DND-41 (cell line): ENCODE results near the gene KIR3DL1.

Source experiments
- ATAC-seq: fragments of 200-7000 bp; cut with Tn5 transposase; 3 replicates; pipeline ENCODE4 v1.9.1; 2021; ENCODE audit warnings: low read depth; ENCODE audit not compliant: insufficient read depth
- DNase-seq: peaks from one replicate; pipeline ENCODE4 v3.0.0-alpha.2; 2020
- H2AFZ ChIP-seq: 2 replicates; pipeline ENCODE4 v1.6.0; 2012; ENCODE audit warnings: low read depth, low read length
- H3K27ac ChIP-seq: 2 replicates; pipeline ENCODE4 v1.5.1; 2012; ENCODE audit warnings: low read length, inconsistent platforms
- H3K27me3 ChIP-seq: fragments of 200-600 bp; sonication (generic); 2 replicates; pipeline ENCODE4 v1.6.0; 2012; ENCODE audit warnings: low read length, mild to moderate bottlenecking, inconsistent platforms; ENCODE audit not compliant: insufficient read depth, poor library complexity
- H3K36me3 ChIP-seq: 2 replicates; pipeline ENCODE4 v1.5.1; 2012; ENCODE audit warnings: low read length, inconsistent platforms; ENCODE audit not compliant: insufficient read depth
- H3K4me1 ChIP-seq: 2 replicates; pipeline ENCODE4 v1.5.1; 2012; ENCODE audit warnings: mild to moderate bottlenecking, low read length; ENCODE audit not compliant: insufficient read depth
- H3K4me2 ChIP-seq: 2 replicates; pipeline ENCODE4 v1.6.0; 2012; ENCODE audit warnings: mild to moderate bottlenecking, moderate library complexity, low read length, inconsistent platforms; ENCODE audit not compliant: insufficient read depth
- H3K4me3 ChIP-seq, 2 experiments: fragments of 200-600 bp in 1 of 2; shearing (Covaris generic) in 1 of 2; 2 replicates each; pipeline ENCODE4 v1.5.1; 2012 to 2016; ENCODE audit warnings: inconsistent platforms in 2 of 2, low read length in 2 of 2, mild to moderate bottlenecking in 2 of 2, low read depth in 1 of 2, moderate library complexity in 1 of 2
- H3K79me2 ChIP-seq: 2 replicates; pipeline ENCODE4 v1.6.0; 2012; ENCODE audit warnings: low read length, inconsistent platforms; ENCODE audit not compliant: insufficient read depth
- H3K9ac ChIP-seq: 2 replicates; pipeline ENCODE4 v1.6.0; 2012; ENCODE audit warnings: low read depth, mild to moderate bottlenecking, inconsistent platforms, low read length, moderate library complexity
- H3K9me3 ChIP-seq: 2 replicates; pipeline ENCODE4 v1.5.1; 2012; ENCODE audit warnings: low read length, moderate library complexity, mild to moderate bottlenecking, inconsistent platforms; ENCODE audit not compliant: insufficient read depth, severe bottlenecking
- H4K20me1 ChIP-seq: 2 replicates; pipeline ENCODE4 v1.6.0; 2012; ENCODE audit warnings: low read length; ENCODE audit not compliant: insufficient read depth
- EZH2 ChIP-seq: IDR thresholded peaks from 3 replicates; pipeline ENCODE4 v1.6.1; 2012; ENCODE audit warnings: borderline replicate concordance, low read depth, mild to moderate bottlenecking, moderate library complexity, low read length, inconsistent platforms; ENCODE audit not compliant: severe bottlenecking
- TF ChIP-seq, protein P1 (sequence below): IDR thresholded peaks from 2 replicates; pipeline ENCODE4 v1.5.1; 2012; ENCODE audit warnings: borderline replicate concordance, low read length, moderate library complexity, mild to moderate bottlenecking; ENCODE audit not compliant: poor library complexity, severe bottlenecking; ENCODE audit errors: extremely low read depth

KIR3DL1 gene

DNA sequence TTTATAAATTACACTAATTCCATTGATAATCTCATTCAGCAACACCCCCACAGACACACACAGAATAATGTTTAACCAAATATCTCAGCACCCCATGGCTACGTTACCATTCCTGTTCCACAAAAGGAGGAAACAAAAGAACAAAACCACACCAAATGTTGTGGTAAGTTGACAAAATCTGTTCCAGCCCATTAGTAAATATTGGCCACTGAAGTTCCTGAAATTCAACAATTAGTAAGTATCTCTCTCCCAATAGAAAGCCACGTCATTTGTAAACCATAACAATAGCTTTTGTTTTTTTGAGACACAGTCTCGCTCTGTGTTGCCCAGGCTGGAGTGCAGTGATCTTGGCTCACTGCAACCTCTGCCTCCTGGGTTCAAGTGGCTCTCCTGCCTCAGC lies 55.4 kb downstream of the KIR3DL1 start:
- DNase-seq = no peak

DNA sequence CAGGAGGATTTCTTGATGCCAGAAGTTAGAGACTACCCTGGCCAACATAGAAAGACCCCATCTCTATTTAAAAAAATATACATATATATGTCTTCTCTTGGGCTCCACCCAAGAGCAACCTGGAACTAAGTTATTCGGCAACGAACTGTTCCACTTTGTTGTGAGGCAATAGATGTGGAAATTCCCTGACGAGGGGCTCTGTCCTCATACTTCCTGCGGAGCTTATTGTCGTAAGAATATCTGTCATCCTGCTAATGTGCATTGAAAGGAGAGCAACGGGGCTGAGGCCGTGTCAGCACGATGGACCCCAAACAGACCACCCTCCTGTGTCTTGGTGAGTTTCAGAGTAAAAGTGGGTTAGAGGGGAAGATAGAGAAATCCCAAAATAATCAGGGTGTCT lies 57.7 kb downstream of the KIR3DL1 start, which contains the start of gene FCAR:
Gene FCAR, plus strand, starts transcription at position 246 of the 400 bp plus-strand sequence. Its CDS starts 55 bp downstream, at position 301.
- no peaks in the 10 kb centered on the region for H4K20me1 ChIP-seq
- TF ChIP-seq, protein P1, sequence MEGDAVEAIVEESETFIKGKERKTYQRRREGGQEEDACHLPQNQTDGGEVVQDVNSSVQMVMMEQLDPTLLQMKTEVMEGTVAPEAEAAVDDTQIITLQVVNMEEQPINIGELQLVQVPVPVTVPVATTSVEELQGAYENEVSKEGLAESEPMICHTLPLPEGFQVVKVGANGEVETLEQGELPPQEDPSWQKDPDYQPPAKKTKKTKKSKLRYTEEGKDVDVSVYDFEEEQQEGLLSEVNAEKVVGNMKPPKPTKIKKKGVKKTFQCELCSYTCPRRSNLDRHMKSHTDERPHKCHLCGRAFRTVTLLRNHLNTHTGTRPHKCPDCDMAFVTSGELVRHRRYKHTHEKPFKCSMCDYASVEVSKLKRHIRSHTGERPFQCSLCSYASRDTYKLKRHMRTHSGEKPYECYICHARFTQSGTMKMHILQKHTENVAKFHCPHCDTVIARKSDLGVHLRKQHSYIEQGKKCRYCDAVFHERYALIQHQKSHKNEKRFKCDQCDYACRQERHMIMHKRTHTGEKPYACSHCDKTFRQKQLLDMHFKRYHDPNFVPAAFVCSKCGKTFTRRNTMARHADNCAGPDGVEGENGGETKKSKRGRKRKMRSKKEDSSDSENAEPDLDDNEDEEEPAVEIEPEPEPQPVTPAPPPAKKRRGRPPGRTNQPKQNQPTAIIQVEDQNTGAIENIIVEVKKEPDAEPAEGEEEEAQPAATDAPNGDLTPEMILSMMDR = no peak
- TF ChIP-seq EZH2 = no peak
- no peak within 1 kb of the TSS for H3K4me3 ChIP-seq
- no peaks in the 10 kb centered on the region for H3K36me3 ChIP-seq
- no peaks in the 10 kb centered on the region for H3K27me3 ChIP-seq
- H3K4me1 ChIP-seq = no peaks in the 10 kb centered on the region
- DNase-seq (no peak), ATAC-seq (no peak)
- H3K4me2 ChIP-seq = no peak within 1 kb of the TSS
- no peaks in the 10 kb centered on the region for H3K79me2 ChIP-seq
- no peak within 1 kb of the TSS for H3K27ac ChIP-seq
- no peaks in the 10 kb centered on the region for H3K9me3 ChIP-seq
- H2AFZ ChIP-seq = no peak within 1 kb of the TSS
- H3K9ac ChIP-seq = no peak within 1 kb of the TSS

More for the DNA sequence above, 55.4 kb downstream of the KIR3DL1 start:
- Histone ChIP-seq H3K4me2 (no peak overlapping the region), H3K27ac (no peak overlapping the region), H4K20me1 (no peaks in the 10 kb centered on the region), H3K36me3 (no peaks in the 10 kb centered on the region), H3K9me3 (no peaks in the 10 kb centered on the region), H3K27me3 (no peaks in the 10 kb centered on the region), H3K4me3 (no peak overlapping the region), H3K9ac (no peak overlapping the region), H3K4me1 (no peaks in the 10 kb centered on the region), H2AFZ (no peak overlapping the region), H3K79me2 (no peaks in the 10 kb centered on the region)
- ATAC-seq = no peak
- TF ChIP-seq EZH2 = no peak
- TF ChIP-seq, protein P1 = no peak

DNA sequence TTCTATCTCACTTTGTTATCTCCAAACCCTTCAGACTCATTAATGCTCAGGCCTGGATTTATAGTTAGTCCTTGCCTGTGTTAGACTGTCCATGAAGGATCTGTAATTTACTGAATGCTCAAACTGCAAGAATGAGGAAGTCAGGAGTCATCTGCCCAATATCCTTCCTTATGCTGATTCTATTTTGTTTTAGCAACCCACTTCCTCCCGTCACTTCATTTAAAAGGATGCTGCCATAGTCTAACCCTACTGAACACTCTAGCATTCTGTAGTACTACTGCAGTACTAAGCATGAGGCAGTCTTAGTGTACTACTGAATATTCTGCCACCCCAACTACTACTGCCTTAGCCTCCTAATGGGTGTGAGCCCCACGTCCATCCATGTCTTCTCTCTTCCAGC lies 59.2 kb downstream of the KIR3DL1 start:
- Histone ChIP-seq H3K27me3 (no peaks in the 10 kb centered on the region), H3K4me2 (no peak overlapping the region), H3K9ac (no peak overlapping the region), H3K36me3 (no peaks in the 10 kb centered on the region), H3K4me1 (no peaks in the 10 kb centered on the region), H3K79me2 (no peaks in the 10 kb centered on the region), H3K9me3 (no peaks in the 10 kb centered on the region), H4K20me1 (no peaks in the 10 kb centered on the region), H3K4me3 (no peak overlapping the region), H3K27ac (no peak overlapping the region), H2AFZ (no peak overlapping the region)
- TF ChIP-seq, protein P1 = no peak
- TF ChIP-seq EZH2 = no peak
- no peak for DNase-seq
- no peak for ATAC-seq

DNA sequence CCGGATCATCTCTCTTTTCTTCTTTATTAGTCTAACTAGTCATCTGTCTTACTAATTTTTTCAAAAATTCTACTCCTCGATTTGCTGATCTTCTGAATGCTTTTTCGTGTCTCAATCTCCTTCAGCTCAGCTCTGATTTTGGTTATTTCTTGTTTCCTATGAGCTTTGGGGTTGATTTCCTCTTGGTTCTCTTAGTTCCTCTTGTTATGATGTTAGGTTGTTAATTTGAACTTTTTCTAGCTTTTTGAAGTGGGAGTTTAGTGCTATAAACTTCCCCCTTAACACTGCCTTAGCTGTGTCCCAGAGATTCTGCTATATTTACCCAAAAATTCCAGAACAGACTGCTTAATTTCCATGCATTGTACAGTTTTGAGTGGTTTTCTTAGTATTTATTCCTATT lies 61.2 kb downstream of the KIR3DL1 start:
- no peak for DNase-seq
- no peak overlapping the region for H3K4me3 ChIP-seq
- H3K27me3 ChIP-seq = no peaks in the 10 kb centered on the region
- H3K36me3 ChIP-seq = no peaks in the 10 kb centered on the region
- H4K20me1 ChIP-seq = no peaks in the 10 kb centered on the region
- no peak overlapping the region for H2AFZ ChIP-seq
- TF ChIP-seq EZH2 = no peak
- TF ChIP-seq, protein P1 = no peak
- no peaks in the 10 kb centered on the region for H3K4me1 ChIP-seq
- H3K27ac ChIP-seq = no peak overlapping the region
- H3K9me3 ChIP-seq = no peaks in the 10 kb centered on the region
- no peak overlapping the region for H3K4me2 ChIP-seq
- H3K79me2 ChIP-seq = no peaks in the 10 kb centered on the region
- no peak overlapping the region for H3K9ac ChIP-seq
- no peak for ATAC-seq
